ENCODE data around the gene IGFBP3.
"Not testable (repeated sequence)": the region's sequence is repeated elsewhere in the genome, so short reads cannot be mapped to it uniquely, and the experiment has no call there.

The IGFBP3 gene

GRCh38 chr7:45920502-45921380 is at the start of gene IGFBP3:
IGFBP3 (minus strand) TSS chr7:45921272; CDS start chr7:45921140, 132 bp downstream.
- peak in 1 of 2 donors; percentile 21 for DNase-seq

- DNase-seq = no peak
These were observed 49.4 kb upstream of the IGFBP3 start for GRCh38 chr7:45970454-45970853.

GRCh38 chr7:45969940-45970339 is 48.9 kb upstream of the IGFBP3 start:
- DNase-seq = no peak

DNA sequence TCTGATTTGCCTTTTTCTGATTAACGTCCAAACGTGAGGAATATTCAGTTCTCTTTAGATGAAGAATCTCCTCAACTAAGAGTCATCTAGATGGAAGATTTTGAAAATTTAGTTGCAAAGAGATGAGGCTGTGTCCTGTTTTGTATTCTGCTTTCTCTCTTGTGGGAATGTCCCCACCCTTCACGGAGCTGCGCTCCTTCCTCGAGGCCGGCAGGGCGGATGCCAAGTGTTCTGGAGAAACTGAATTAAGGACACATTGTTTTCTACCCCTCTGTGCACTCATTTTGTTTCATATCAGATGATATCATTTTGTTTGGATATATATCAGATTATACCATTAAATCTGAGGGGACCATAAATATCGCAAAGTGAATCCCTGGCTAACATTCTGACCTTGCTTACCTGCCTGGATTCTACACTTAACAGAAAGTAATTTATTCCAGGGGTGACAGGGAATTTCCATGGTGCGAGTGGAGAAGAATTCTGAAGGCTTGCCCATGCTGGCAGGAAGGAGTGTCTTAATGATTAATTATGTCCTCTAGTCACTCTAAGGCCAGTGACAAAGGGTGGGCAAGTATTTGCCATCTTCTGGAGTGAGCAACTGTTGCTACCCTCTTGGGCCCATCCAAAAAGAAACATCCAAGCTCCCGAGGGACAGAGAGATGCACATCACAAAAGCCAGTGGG is 47.9 kb upstream of the IGFBP3 start:
- no peak for DNase-seq

DNA sequence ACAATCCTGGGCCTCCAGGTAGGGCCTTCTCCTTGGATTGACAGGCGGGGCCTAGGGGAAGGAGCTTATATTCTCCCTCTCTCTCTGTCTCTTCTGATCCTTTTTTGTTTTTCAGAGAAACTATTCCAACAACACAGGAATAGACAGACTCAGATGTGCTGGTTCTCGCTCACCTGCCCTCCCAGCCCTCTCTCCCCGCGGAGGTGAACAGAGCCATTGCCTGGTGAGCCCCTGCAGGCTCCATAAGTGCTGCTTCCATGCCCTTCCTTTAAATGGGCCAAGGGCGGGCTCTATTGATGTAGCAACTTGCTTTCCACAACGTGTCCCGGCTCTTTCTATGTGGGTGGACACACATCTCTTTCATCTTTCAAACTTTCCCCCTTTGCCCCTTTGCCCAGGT is 47.2 kb upstream of the IGFBP3 start:
- DNase-seq = no peak

GRCh38 chr7:45967591-45968157 is 46.6 kb upstream of the IGFBP3 start:
- DNase-seq = no peak

DNA sequence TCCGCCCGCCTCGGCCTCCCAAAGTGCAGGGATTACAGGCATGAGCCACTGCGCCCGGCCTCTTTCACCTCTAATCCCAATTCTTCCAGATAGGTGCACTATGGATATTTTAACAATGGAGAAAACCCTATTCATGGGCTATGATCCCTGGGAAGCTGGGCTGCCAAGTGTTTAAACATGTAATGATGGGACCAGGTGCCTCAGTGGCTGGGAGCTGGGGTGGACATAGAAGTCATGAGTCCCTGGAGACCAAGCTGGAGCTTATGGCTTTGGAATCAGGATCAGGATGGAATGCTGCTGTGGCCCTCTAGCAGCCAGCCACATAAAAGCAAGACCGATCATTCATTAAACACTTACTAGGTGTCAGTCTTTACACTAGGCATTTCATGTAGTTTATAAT is 41.8 kb upstream of the IGFBP3 start:
- DNase-seq = no peak

GRCh38 chr7:45957721-45958120 is 36.6 kb upstream of the IGFBP3 start:
- no peak for DNase-seq

DNA sequence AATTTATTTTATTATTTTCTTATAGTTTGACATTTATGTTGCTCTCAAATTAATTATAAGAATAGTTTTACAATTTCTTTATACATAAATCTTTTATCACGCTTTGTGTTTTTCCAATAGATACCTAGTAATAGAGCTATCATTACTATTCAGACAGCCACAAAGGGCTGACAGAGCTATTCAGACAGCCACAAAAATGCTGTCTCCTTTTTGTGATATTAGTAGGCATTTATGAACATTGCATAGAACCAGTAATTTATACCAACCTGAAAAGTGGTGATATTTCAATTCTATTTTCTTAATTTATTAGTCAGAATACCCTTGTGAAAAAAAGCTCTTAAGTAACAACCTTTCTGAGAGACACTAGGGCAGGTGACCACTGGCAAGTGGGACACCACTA is 34.2 kb upstream of the IGFBP3 start:
- DNase-seq = no peak

DNA sequence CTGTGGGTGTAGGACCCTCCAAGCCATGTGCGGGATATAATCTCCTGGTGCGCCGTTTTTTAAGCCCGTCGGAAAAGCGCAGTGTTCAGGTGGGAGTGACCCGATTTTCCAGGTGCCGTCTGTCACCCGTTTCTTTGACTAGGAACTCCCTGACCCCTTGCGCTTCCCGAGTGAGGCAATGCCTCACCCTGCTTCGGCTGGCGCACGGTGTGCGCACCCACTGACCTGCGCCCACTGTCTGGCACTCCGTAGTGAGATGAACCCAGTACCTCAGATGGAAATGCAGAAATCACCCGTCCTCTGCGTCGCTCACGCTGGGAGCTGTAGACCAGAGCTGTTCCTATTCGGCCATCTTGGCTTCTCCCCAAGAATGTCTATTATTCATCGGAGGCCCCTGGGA is 32.0 kb upstream of the IGFBP3 start:
- DNase-seq = not testable (repeated sequence)

GRCh38 chr7:45944058-45944457 is 23.0 kb upstream of the IGFBP3 start:
- DNase-seq = no peak

- no peak for DNase-seq
These were observed 19.9 kb upstream of the IGFBP3 start for GRCh38 chr7:45940939-45941338.

DNA sequence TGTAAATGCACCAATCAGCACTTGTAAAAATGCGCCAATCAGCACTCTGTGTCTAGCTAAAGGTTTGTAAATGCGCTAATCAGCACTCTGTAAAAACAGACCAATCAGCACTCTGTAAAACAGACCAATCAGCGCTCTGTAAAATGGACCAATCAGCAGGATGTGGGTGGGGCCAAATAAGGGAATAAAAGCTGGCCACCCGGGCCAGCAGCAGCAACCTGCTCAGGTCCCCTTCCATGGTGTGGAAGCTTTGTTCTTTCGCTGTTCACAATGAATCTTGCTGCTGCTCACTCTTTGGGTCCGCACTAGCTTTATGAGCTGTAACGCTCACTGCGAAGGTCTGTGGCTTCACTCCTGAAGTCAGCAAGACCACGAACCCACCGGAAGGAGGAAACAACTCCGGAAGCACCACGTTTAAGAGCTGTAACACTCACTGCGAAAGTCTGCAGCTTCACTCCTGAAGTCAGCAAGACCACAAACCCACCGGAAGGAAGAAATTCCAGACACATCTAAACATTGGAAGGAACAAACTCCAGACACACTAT is 19.2 kb upstream of the IGFBP3 start:
- peak; percentile 25 to 40 for DNase-seq

GRCh38 chr7:45939574-45939973 is 18.5 kb upstream of the IGFBP3 start:
- no peak for DNase-seq

- DNase-seq = no peak
These were observed 17.7 kb upstream of the IGFBP3 start for GRCh38 chr7:45938626-45939302.

- no peak for DNase-seq
These were observed 16.8 kb upstream of the IGFBP3 start for GRCh38 chr7:45937862-45938261.

DNA sequence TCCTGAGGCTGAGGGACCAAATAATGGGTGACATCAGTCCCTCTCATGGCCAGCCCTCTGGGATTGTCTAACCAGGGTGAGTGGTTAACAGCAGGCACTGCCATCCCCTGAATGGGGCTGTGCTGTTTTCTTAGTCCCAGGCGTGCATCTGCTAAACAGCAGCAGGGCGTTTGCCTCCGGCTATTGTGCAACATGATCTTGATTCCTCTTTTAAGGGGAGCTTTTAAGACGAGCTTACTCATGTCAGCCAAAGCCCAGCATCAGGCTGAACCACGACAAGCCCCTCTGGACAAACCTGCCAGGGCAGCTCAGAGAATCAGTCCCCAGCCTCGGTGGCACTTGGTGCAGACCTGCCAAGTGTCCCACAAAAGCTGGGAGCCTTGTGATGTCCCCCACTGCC is 16.2 kb upstream of the IGFBP3 start:
- DNase-seq = no peak

- DNase-seq = no peak
These were observed 9.9 kb upstream of the IGFBP3 start for GRCh38 chr7:45930967-45931366.

DNA sequence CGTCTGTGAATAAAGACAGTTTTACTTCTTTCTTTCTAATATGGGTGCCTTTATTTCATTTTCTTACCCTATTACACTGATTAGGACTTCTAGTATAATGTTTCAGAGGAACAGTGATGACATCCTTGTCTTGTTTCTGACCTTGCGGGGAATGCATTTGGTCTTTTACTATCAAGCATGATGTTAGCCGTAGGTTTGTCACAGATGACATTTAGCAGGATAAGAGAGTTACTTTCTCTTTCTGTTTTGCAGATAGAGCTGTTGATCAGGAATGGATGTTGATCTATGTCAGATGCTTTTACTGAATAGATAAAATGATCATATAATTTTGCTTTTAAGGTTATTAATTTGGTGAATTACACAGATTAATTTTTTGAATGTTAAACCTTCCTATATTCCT is 6.6 kb upstream of the IGFBP3 start:
- DNase-seq = no peak

- no peak for DNase-seq
These were observed 3.2 kb upstream of the IGFBP3 start for GRCh38 chr7:45924283-45924682.

GRCh38 chr7:45923818-45924217 is 2.7 kb upstream of the IGFBP3 start:
- no peak for DNase-seq

- DNase-seq = peak; percentile 56 to 72
These were observed 2.2 kb upstream of the IGFBP3 start for GRCh38 chr7:45923290-45923689.

DNA sequence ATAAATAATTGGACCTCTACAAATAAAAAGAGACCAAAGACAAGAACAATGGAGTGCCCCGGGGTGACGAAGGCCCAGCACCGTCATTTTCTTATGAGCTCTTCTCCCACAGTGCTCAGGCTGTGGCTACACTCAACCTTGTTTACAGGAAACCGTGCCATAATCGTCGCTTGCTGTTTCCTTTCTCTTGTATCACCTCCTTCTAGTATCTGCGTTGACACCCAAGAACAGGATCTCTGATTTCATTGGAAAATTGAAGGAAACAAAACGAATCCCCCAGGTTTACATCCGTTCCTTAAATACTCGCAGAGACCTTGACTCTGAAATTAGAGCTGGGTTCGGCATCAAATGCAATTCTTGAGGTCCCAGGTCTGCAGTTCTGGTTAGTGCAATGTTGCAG is 1.7 kb upstream of the IGFBP3 start:
- no peak for DNase-seq

Data from stimulated activated CD4-positive, alpha-beta T cell treated with anti-CD3 and anti-CD28 coated beads, Interleukin-2, amount 100 ng/mL, for 24 hours (primary cell).